ENCODE results near the gene VAV2.

- TF ChIP-seq CTCF (conservative IDR thresholded peaks at IDR 0.05; ENCODE audit: low read depth, low read length) (no peak), EZH2 (IDR thresholded peaks at IDR 0.05; ENCODE audit: low read length, unreplicated experiment) (no peak), EZH2phosphoT487 (IDR thresholded peaks at IDR 0.05; ENCODE audit: borderline replicate concordance, low read length) (no peak)
These were observed 38.5 kb downstream of the VAV2 start for GRCh38 chr9:133953621-133953975.
